HG03457 (cell line): ENCODE measurements around the gene SHC3.

ENCODE experiments used
- ATAC-seq: cut with Tn5 transposase; IDR thresholded peaks from one replicate; pipeline ENCODE4 v1.9.1; 2021; ENCODE audit warnings: moderate number of reproducible peaks; ENCODE audit not compliant: unreplicated experiment

The SHC3 gene

DNA sequence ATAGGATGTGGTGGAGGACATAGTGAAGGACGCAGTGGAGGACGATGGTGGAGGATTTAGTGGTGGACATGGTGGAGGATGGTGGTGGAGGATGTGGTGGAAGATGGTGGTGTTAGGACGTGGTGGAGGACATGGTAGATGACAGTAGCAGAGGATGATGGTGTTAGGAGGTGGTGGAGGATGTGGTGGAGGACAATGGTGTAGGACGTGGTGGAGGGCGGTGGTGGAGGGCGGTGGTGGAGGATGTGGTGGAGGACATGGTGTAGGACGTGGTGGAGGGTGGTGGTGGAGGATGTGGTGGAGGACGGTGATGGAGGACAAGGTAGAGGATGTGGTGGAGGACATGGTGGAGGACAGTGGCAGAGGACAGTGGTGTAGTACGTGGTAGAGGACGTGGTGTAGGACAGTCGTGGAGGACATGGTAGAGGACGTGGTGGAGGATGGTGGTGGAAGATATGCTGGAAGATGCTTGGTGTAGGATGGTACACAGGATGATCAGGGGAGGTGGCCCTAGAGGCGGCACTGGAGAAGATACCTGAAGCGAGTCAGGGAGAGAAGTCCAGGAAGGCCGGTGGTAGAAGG is 118.6 kb downstream of the SHC3 start:
- no peak for ATAC-seq

DNA sequence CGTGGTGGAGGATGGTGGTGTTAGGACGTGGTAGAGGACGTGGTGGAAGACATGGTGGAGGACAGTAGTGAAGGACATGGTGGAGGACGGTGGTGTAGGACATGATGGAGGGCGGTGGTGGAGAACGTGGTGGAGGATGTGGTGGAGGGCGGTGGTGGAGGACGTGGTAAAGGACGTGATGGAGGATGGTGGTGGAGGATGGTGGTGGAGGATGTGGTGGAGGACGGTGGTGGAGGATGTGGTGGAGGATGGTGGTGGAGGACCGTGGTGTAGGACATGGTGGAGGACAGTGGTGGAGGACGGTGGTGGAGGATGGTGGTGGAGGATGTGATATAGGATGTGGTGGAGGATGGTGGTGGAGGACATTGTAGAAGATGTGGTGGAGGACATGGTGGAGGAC is 119.7 kb downstream of the SHC3 start:
- ATAC-seq: no peak

DNA sequence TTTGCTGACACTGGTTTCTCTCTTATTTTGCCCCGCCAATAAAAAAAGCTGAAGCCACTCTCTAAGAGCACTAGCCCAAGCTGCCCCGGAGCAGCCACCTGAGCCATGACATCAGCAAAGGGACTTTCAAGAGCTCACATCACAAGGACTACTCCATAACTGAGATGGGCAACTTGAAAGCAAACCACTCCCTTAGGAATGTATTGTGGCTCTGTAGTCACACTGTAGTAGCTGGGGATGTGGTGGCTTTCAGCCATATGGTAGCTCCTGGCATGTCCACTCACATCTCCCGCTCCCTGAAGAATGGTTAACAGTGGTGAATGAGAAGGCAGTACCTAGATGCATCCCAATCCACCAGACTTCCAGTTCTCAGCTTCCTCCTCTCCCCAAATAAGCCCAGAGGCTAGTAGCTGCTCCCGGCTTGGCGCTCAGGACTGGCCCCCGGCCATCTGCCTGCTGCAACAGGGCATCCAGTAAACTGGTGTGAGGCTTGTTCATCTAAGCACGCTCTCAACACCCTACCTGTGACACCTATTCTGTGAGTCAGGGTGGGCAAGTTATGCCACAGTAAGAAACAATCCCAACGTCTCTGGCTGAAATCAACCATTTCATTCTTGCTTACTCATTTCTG is 123.6 kb downstream of the SHC3 start:
- ATAC-seq: no peak

DNA sequence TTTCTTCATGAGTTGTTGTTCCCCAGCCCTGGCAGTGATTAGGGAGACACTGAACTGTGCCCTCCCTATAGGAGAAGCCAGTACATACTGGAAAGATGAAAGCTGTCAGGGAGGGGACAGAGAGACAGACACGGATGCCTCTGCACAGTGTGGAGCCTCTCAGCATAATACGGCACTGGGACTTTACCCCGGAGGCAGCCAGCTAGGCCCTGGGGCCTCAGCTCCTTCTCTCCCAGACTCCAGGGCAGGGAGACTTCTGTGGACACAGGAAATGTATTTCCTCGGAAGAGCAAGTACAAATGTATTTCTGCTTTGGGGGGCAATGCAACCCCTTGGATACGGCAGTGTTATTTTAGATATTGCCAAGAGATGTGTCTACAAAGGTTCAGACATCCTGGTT is 125.3 kb downstream of the SHC3 start:
- no peak for ATAC-seq

DNA sequence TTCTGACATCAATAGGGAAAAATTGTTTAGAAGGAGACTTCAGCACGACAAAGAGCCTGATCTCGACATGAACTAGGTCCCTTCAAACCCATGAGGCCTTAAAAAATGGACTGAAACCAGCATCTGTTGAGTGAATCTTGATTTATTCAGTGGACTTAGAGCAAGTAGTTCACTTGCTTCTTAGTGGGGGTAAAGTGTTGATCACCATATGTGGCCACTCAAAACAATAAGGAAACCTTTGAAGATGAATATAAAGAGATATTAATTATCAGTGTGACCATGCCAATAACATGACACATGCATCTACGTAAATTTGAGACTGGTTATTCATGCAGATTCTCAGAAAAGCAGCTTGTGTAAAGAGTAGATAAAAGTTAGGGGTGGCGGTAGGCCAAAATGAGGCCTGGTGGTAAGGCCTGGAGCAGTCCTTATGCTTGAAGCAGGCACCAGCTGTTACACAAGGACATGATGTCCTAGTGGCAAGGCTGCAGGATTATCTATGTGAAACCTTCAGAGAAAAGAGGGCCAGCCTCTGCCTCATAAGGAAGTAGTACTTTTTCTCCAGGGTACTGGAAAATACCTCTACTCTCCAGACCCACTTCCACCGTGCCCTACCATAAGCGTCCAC is 126.0 kb downstream of the SHC3 start:
- ATAC-seq: no peak

DNA sequence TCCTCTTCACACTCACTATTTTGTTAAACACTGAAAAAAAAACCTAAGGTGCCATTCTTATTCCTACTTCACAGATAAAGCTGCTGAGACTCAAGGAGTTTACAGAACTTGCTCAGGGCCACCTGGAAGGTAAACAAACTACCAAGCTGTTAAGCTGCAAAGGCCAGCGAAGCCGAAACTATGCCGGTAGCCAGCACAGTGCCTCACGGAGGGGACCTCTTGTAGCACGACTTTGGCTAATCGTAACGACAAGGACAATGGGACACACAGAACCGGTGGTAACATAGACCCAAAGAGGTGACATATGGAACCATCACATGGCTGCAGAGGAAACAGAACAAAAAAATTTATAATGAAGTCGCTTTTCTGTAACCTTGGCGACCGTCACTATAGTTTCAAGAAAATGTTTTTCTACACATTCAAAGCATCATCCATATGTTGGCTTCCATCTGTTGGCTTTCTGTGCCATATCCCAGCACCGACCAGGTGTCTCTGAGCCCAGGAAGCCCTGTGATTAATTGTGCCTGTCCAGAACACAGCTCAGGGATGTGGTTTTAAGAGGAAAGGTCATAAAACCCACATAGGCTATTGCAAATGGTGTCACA is 127.1 kb downstream of the SHC3 start:
- ATAC-seq: no peak

DNA sequence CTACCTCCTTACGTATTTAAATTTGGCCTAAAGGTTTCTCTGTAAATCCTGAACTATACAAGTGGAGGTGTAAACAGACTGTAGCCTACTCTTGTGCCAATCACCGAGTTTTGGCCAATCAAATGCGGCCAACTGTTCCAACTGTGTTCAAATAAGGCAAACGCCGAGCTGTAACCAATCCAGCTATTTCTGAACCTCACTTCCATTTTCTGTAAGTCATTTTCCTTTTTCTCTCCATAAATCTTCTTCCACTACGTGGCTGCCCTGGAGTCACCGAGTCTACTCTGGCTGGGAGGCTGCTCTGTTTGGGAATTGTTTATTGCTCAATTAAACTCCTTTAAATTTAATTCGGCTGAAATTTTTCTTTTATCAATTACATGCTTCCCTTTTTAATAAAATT is 129.0 kb downstream of the SHC3 start:
- no peak for ATAC-seq

DNA sequence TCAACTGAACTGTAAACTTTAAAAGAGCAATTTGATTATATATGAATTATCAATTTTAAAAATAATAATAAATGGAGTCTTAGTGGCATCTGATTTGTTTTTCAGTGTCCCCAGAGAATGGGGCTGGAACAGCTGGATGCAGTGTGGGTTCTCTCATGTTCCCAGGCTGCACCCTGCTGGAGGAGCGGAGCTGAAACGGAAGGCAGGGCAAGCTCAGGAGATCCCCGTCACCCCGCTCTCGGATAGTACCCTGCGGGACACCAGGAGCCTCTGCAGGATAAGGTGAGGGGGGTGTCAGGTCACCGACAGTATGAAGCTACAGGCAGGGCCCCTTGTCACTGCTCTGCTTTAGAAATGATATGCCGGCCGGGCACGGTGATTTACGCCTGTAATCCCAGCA is 130.0 kb downstream of the SHC3 start:
- ATAC-seq: no peak

DNA sequence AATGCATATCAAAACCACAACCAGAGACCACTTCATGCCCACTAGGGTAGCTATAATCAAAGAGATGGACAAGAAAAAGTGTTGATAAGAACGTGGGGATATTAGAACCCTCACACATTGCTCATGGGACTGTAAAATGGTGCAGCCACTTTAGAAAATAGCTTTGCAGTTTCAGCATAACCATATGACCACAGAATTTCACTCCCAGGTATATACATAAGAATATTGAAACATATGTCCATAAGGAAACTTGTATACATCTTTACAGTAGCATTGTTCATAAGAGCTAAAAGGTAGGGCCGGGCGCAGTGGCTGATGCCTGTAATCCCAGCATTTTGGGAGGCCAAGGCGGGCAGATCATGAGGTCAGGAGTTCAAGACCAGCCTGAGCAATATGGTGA is 131.0 kb downstream of the SHC3 start:
- ATAC-seq: no peak

DNA sequence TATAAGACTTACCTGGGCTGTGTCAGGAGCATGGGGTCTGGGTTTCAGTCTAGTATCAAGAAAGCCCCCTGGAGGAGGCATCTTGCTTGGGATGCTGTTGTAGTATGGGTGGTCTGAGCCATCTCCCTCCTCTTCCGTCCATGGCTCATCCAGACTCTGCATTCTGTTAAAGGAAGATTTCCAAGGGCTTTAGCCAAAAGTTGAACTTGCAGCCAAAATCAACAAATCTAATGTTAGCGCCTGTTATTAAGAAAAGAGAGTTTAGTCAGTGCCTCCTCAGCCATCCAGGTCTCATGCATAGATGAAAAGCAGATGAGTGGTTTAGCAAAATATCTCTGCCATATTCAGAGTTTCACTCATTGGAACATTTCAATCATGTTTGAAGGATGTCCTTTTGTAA is 131.8 kb downstream of the SHC3 start:
- ATAC-seq: no peak

DNA sequence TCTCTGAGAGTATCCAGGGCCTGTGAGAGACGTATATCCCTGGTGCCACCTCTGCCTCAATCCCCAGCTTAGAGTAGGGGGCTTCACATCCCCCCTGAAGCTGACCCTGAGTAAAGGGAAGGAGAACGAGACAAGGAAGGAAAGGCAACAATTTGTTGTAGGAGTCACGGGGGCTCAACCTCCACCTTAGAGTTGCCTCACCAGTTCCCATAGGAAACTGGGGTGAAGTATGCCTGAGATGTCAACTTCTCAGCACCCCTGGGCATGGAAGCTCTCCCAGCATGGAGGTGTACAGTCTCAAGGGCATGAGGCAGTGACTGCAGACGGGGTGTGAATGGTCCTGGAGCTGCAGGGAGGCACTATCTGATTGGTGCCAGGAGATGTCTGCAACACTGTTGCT is 133.7 kb downstream of the SHC3 start:
- ATAC-seq: no peak

DNA sequence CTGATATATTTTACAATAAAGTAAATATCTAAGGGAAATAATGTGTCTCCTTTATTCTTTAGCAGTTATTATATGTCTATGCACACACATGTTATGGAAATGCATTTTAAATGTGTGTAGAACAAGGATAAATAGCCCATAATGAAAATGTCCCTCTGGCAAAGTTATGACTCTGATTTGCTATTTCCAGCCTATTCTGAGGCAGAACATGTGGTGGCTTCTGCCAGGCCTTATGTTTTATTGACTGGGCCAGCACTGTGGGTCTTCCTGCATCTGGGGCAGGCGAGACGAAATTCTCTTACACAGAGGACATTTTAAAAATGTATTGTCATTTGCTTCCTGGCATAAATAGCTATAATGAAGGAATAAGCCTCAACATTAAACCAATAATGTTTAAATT is 134.5 kb downstream of the SHC3 start:
- no peak for ATAC-seq

DNA sequence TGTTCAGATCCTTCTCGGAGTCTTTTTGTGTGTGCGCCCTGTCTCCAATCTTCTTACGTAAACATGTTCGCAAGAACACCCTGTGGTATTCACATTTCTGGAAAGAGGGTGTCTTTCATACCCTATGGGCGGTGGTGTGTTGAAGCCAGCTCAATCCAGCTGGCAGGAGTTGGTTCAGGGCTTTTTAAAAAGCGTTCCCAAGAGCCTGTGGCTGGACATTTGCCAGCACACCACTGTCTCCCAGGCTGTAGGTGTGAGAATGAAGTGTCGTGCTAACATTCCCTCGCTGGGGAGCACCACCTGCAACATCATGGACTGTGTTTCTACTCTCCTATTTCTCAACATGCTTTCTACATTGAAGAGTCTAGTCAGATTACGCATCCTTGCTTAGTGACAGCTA is 135.6 kb downstream of the SHC3 start:
- ATAC-seq: no peak

DNA sequence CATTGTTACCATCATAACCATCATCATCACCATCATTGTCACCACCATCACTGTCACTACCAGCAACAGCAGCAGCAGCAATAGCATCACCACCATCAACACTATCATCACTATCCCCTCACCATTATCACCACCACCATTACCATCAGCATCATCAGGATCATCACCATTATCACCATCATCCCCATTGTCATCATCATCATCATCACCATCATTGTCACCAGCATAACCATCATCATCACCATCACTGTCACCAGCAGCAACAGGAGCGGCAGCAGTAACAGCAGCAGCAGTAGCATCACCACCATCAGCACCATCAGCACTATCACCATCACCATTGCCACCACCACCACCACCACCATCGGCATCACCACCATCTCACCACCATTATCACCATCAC is 139.0 kb downstream of the SHC3 start:
- ATAC-seq: no peak

DNA sequence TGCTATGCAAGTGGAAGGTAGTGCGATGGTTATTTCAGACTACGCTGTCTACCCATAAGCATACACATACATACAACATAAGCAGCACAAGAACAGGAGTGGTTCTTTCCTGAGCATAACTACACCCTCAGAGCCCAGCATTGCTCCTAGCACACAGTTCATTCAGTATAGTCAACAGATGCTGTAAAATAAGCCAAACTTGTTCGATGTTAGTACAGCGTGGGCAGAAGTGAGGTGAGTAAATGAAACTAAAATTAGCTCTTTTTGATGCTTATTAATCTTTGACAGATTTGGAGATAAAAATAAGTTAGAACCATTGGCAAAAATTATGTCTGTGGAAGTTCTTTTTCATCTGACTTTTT is 139.5 kb downstream of the SHC3 start:
- ATAC-seq: no peak

DNA sequence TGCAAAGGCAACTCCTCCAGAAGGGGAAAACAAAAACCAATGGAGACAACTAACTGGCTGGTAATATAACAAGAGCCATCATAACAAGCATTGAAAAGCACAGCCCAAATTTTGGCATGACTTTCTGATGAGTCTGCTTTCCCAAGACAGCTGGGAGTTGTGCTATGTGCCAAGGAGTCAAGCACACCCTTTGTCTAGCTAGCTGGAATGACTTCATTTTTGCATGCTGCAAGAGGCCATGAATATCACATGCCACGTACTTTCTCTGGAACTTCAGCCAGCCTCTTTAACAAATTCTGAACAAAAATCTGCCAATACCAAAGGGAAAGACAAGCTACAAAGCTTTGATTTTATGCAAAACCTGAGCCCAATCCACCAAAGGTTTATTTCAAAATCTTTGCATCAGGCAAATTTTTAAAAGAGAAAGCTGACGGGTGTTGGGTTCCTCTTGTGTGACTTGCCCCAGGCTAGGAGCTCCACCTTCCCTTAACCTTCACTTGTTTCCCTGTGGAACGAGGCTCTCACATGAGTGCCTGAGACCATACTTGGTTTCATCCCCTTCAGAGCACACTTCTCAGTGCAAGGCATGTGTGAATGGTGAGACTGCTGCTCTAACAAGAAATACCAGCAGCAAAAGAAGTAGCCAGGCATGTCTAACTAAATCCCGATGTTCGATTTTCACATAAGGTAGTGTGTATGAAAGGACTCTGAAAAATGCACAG is 140.1 kb downstream of the SHC3 start:
- ATAC-seq: no peak

DNA sequence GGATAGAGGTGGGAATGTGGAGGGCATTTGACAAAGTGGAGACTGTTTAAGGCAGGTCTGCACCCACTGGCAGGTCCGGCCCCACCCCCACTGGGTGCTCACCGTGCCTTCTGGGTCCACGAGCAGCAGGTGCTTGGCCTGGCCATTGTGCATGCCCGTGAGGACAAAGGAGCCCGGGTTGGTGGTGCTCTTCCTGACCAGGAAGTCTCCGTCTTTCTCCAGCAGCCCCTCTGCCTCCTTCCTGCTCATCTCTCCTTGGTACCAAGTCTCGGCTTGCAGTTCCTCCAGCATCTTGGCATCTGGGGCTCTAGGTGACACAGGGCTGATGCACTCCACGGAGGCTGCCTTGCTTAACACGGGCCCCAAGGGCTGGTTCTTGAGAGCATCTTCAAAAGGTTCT is 140.7 kb downstream of the SHC3 start:
- ATAC-seq: no peak

DNA sequence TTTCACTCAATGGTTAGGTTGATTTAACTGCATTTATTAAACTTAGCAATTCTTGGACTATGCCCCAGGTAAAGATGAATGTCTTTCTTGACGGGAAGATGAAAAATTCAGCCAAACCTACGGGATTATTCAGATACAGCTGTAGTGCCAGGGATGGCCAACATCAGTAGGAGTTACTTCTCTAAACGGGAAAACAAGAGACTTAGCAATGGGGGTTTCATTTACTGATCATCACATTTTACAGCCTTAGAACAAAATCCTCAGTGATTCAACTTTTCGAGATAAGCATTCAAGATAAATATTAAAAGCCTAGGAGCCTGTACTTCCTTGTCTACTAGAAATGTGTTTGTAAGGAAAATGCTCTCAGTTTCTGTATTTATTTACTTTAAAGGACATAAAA is 141.3 kb downstream of the SHC3 start:
- no peak for ATAC-seq

DNA sequence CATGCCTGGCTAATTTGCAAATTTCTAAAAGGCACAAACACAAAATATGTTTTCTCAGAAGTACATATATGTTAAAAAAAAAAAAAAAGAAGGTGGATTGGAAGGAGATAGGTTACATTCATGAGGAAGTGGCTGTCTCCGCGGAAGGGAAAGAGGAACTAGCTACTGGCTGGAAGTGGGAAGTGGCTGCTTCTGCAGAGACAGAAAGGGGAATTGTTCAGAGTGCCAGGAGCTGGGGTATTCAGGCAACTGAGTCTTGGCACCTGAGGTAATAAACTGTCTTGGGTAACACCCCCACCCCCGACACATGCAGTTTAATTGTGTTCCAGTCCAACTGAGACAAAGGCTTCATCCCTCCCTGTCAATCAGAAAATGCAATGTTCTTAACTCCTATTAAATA is 141.7 kb downstream of the SHC3 start:
- ATAC-seq: no peak

DNA sequence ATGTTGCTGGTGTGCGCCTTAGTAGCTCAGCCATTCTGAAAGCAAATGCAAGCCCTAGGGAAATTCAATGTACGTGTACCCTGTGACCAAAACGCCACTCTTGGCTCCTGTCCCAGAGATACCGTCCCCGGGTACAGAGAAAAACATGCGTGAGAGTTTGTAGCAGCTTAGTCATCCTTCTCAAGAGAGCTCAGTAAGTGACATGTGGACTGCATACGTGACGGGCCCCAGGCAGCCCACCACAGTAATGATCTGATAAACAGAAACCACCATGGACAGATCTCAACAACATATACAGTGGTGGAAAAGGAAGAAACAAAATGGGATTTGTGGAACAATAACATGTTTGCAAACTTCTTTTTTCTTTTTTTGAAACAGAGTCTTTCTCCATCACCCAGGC is 142.2 kb downstream of the SHC3 start:
- no peak for ATAC-seq

DNA sequence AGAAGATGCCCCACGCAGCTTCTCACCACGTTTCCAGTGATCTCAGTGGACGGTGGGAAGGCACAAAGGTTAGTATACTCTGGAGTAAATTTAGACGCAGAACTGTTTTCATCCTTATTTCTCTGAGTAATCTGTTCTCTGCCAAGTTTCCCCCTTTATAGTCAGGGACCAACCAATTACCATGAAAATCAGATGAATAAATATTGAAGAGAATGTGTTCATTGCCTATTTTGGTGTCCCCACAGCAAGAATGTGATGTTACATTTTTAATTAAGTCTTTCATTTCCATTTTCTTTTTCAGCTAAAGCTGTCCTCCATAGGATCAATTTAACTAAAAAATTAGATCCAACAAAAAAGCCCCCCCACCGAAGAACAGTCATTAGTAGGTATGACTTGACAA is 146.0 kb downstream of the SHC3 start:
- no peak for ATAC-seq

DNA sequence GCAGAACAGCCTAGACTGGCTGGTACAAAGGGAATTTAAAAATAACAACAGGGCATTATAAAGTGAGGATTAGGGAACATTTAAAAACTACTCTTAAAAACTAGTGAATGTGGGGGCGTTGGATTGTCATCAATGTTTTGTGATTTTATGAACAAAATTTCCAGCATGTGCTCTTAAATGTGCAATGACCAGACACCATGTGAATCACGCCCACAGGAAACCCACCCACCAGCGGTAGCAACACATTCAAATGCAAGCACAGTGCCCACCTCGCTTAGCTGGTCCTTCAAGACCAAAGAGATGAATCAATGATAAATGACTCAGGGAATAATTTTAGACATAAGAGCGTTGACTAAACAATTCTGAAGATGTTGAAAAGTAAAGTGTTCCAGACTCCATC is 146.4 kb downstream of the SHC3 start:
- no peak for ATAC-seq
